Erythroblast (primary cell): Measurements from ENCODE around the gene LYPD6B.

Experiments
- GATA1 ChIP-seq: IDR thresholded peaks from 2 replicates; pipeline ENCODE4 v1.6.1; 2011; ENCODE audit warnings: low read depth, mild to moderate bottlenecking, control low read depth, low read length, moderate library complexity
- POLR2A ChIP-seq: IDR thresholded peaks from 2 replicates; pipeline ENCODE4 v1.6.1; 2011; ENCODE audit warnings: mild to moderate bottlenecking, low read length

- TF ChIP-seq POLR2A = no peak
- no peak for TF ChIP-seq GATA1
Measured at GRCh38 chr2:149155196-149155969, 116.9 kb downstream of the LYPD6B start.
